HG03442 (cell line): ENCODE results near the gene GNAL.
A peak's percentile ranks its signal among the peaks of the same experiment; 100 is the strongest.
"Not testable (repeated sequence)": the region's sequence is repeated elsewhere in the genome, so short reads cannot be mapped to it uniquely, and the experiment has no call there.

Experiments
- ATAC-seq: cut with Tn5 transposase; IDR thresholded peaks from one replicate; pipeline ENCODE4 v1.9.1; 2021; ENCODE audit warnings: mild to moderate bottlenecking, moderate library complexity; ENCODE audit not compliant: unreplicated experiment

Gene GNAL

DNA sequence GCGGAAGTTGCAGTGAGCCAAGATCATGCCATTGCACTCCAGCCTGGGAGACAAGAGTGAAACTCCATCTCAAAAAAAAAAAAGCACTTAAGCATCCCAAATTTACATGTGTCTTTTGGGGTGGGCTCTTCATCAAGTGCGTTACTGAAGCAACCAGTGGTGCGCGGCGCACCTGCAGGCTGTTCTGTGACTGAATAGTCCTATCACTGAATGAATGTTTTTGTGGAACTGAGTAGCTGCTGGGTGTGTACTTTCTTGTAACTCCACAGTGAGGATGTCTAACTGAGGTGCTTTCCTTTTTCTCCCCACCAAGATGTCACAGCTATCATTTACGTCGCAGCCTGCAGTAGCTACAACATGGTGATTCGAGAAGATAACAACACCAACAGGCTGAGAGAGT is 179.2 kb downstream of the GNAL start:
- ATAC-seq, result no peak

- ATAC-seq, result no peak
These were observed 182.4 kb downstream of the GNAL start for GRCh38 chr18:11871501-11871900.

DNA sequence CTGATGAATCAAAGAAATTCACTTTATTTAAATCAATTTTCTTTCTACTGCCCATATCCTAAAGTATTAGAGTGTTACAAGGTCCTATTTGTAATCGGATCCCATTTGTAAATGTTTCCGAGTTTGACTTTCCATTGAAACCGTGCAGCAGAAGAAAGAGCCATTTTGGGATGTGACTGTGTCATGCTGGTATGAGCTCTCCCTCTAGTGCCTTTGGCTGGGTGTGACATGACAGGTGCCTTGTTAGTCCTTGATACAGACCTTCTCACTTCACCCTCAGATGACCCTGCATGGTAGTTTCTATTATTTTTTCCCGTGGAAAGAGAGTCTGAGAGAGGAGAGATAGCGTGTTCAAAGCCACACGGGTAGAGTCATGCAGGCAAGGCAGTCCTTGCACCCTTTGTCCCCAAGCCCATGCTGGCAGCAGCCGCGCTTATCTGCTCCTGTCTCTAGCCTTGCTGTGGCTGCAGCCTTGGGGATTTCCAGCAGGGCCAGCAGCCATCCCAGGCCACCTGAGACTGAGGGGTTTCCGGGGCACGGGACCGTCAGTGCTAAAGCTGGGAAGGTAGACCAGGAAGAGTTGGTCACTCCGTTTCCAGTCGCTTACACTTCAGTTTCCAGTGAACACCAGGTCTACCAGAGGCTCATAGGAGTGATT is 183.5 kb downstream of the GNAL start:
- ATAC-seq, result no peak

- ATAC-seq, result no peak
These were observed 184.7 kb downstream of the GNAL start for GRCh38 chr18:11873670-11874340.

DNA sequence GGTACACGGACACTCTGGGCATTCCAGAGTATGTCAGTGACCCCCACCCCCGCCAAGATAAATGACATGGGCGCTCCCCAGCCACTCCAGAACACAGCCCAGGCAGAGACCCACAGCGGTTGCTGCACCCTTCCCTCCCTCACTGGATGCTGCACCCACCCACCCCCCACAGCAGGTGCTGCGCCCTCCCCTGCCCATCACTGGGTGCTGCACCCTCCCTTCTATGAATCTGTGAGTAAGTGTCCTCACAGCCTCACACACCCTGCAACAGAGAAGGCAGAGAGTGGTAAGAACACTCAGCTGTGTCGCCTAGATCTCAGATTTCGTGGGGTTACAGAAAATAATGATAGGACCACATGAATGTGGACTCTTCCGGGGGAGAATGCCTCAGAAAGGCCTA is 185.6 kb downstream of the GNAL start:
- no peak for ATAC-seq

GRCh38 chr18:11877497-11878135 is 188.6 kb downstream of the GNAL start:
- no peak for ATAC-seq

- ATAC-seq, result no peak
These were observed 191.7 kb downstream of the GNAL start for GRCh38 chr18:11880586-11881304.

GRCh38 chr18:11882636-11883035 is 193.6 kb downstream of the GNAL start:
- no peak for ATAC-seq

DNA sequence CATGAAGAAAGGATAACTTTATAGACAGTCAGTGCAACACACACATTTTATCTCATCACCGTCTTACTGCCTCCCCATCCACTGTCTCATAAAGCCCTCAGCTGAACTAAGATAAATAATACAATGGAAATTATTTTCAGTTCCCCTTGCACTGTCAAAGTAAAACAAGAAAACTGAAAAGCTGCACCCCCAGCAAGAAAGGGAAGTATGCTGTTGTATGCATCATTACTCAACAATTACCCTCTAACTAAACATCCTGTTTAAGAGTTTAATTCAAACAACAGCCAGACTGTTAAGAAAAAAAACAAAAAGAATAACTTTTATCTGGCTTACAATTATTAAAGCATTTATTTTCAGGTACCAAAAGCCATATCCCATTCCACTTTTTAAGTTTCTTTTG is 194.1 kb downstream of the GNAL start:
- ATAC-seq, result peak; percentile 78

- ATAC-seq, result no peak
These were observed 195.4 kb downstream of the GNAL start for GRCh38 chr18:11884396-11885030.

DNA sequence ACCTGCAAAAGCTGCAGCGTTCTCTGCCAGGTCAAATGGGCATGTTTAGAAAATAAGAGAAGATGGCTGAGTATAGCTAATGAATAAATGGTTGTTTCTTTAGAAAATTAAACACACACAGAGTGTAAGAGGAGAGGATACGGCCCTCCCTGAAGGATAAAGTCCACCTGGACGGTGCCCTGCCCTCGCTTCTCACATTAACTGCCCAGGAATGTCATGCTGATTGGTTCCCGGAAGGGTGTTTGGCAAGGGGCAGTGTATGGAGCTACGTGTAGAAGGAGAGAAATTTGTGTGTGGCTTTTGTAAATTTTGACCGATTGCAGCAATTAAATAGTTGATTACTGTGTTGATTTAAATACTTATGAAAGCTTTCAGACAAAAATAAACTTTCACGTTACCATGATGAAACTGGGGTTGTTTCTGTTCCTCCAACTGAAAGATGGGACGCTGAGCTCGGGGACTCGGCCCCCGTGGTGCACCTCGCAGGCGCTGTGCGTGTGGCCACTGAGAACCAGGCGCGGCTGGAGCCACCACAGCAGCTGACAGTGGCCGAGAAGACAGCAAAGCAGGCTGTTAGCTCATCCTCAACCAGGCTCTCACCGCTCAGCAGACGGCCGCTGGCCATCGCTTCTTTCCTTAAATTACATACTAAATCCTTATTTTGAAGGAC is 196.3 kb downstream of the GNAL start:
- ATAC-seq, result no peak

DNA sequence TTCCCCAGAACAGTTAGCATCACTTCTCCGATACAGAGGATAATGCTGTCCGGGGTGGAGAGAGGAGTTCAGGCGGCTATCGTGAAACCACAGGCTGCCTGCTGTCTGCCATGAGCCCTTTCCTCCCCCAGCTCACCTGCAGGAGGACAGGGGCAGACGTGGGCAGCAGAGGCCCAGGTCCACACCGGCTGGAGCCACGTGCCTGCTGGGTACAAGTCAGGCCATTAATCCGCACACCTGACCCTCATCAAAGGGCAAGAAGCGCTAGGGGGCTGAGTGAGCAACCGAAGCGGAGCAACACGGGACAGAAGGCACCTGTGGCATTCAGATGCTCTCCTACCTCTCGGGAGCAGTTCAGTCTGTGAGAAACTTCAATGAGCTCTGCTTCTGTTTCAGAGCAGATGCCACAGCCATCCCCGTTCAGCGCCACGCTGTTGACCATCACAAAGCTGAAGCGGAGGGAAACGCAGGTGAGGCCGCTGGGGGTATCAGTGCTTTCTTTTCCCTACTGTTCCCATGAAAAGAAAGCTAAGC is 197.6 kb downstream of the GNAL start:
- no peak for ATAC-seq

GRCh38 chr18:11887328-11888128 is 198.5 kb downstream of the GNAL start:
- no peak for ATAC-seq

- ATAC-seq, result no peak
These were observed 199.7 kb downstream of the GNAL start for GRCh38 chr18:11888726-11889125.

DNA sequence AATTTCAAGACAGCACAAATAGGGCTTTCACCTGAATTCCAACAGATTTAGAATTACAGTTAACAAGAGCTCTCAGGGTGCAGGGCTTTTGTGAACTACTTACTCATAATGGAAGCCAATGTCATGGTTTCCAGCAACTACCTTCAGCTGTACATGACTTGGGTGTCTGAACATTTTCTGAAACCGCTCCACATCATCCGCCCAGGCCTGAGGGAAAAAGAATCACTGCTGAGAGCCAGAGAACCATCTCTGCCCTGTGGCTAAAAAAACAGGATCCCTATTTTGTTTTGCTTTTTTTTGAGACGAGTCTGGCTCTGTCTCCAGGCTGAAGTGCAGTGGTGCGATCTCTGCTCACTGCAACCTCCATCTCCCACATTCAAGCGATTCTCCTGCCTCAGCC is 200.2 kb downstream of the GNAL start:
- no peak for ATAC-seq

DNA sequence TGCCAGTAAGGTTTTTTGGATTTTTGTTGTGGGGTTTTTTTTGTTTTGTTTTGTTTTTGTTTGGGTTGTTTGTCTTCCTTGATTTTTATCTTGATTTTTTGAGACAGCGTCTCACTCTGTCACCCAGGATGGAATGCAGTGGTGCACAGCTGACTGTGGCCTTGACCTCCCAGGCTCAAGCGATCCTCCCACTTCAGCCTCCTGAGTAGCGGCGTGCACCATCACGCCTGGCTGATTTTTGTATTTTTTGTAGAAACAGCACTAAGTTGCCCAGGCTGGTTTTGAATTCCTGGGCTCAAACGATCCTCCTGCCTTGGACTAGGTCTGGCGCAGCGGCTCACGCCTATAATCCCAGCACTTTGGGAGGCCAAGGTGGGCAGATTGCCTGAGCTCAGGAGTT is 202.7 kb downstream of the GNAL start:
- no peak for ATAC-seq

- not testable (repeated sequence) for ATAC-seq
These were observed 203.4 kb downstream of the GNAL start for GRCh38 chr18:11892438-11892837.

GRCh38 chr18:11897781-11898180 is 208.7 kb downstream of the GNAL start:
- no peak for ATAC-seq

DNA sequence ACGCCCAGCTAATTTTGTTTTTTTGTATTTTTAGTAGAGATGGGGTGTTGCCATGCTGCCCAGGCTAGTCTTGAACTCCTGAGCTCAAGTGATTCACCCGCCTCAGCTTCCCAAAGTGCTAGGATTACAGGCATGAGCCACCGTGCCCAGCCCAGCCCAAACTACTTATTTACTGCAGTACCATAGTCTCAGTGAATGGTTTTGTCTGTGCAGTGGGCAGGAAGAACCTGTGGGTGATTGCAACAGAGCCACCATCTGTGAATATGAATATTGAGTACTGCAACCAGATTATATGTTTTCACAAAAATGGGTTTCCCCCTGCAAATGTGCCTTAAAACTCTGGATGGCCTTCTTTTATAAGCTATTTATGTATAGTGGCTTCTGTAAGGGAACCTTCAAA is 210.0 kb downstream of the GNAL start:
- no peak for ATAC-seq
